Measurements from ENCODE around the gene LRRC26. TPM values are rescaled to one million over a fixed set of nuclear protein-coding genes. Genes with fewer than 3 reads are reported as not detected.
A peak's percentile ranks its signal among the peaks of the same experiment; 100 is the strongest.

Gene LRRC26
- total and polyA plus RNA-seq, 2 of the 13 experiments (the other 11 are each of a cell fraction or from before 2014, with no cell fraction given), result not detected

DNA sequence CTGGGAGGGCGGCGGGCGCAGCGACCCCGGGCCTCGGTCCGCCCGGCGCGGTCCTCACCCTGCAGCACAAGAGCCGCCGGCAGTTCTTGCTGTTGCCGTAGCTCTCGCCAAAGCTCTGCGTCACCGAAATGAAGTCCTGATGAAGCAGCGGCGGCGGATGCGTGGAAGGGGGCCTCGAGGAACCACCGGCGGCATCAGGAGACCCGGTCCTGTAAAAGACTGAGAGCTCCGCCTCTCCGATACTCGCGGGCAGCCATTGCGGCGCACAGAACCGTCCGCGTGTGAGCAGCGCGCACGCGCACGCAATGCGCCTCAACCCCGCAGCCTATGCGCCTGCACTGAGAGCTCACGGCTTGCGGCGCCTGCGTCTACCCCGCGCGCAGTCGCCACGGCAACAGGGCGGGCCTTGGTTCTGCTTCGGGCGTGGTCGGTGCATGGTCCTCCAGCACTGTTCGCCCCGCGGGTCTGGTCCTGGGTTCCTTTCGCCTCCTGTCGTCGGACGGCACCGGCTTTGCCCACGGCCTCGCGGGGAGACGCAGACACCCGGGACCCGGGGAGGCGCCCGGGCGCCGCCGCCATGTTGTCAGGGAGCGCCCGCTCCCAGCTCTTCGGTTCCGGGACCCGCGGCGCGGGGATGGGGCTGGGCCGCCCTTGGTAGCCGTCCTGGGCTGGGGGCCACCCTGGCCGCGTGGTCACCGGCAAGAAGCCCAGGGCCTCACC, 40.2 kb downstream of the LRRC26 start (continued):
- TF ChIP-seq ATF2 (CRISPR knock-in tag; IDR thresholded peaks at IDR 0.05), result no peak
- TF ChIP-seq ZNF282 (IDR thresholded peaks at IDR 0.05; ENCODE audit: partially characterized antibody), result no peak
- no peak for TF ChIP-seq FOXK2 (IDR thresholded peaks at IDR 0.05)
- TF ChIP-seq, protein P1, sequence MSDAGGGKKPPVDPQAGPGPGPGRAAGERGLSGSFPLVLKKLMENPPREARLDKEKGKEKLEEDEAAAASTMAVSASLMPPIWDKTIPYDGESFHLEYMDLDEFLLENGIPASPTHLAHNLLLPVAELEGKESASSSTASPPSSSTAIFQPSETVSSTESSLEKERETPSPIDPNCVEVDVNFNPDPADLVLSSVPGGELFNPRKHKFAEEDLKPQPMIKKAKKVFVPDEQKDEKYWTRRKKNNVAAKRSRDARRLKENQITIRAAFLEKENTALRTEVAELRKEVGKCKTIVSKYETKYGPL (CRISPR knock-in tag; IDR thresholded peaks at IDR 0.05), result no peak
- TF ChIP-seq CBFB (CRISPR knock-in tag; IDR thresholded peaks at IDR 0.05), result 0 out of 2 replicates have a peak, but pooled peaks have one; percentile 10
- TF ChIP-seq PHF21A (CRISPR knock-in tag; IDR thresholded peaks at IDR 0.05), result no peak
- no peak for TF ChIP-seq ATF1 (CRISPR knock-in tag; IDR thresholded peaks at IDR 0.05)
- TF ChIP-seq SNAPC2 (CRISPR knock-in tag; IDR thresholded peaks at IDR 0.05), result no peak
- TF ChIP-seq NFYB (CRISPR knock-in tag; IDR thresholded peaks at IDR 0.05), result peak; percentile 65
- TF ChIP-seq FOXP1 (IDR thresholded peaks at IDR 0.05), result no peak
- TF ChIP-seq FOXP1 (CRISPR knock-in tag; IDR thresholded peaks at IDR 0.05), result no peak
- no peak for TF ChIP-seq XBP1 (CRISPR knock-in tag; IDR thresholded peaks at IDR 0.05)
- no peak for TF ChIP-seq ZNF766 (CRISPR knock-in tag; IDR thresholded peaks at IDR 0.05; ENCODE audit: borderline replicate concordance)
- TF ChIP-seq ZNF33A (CRISPR knock-in tag; IDR thresholded peaks at IDR 0.05; ENCODE audit: borderline replicate concordance), result no peak
- TF ChIP-seq ZBTB8A (CRISPR knock-in tag; IDR thresholded peaks at IDR 0.05; ENCODE audit: borderline replicate concordance, low read depth), result no peak
- peak; percentile 50; the same call in 1 of the 2 replicates for TF ChIP-seq ERF (CRISPR knock-in tag; IDR thresholded peaks at IDR 0.05)
- no peak for TF ChIP-seq GZF1 (CRISPR knock-in tag; IDR thresholded peaks at IDR 0.05)
- no peak for TF ChIP-seq ATF4 (CRISPR knock-in tag; IDR thresholded peaks at IDR 0.05)
- no peak; the same call in 1 of the 2 replicates for TF ChIP-seq MEIS2 (CRISPR knock-in tag; IDR thresholded peaks at IDR 0.05)
- TF ChIP-seq SATB2 (CRISPR knock-in tag; IDR thresholded peaks at IDR 0.05), result no peak
- TF ChIP-seq MIER2 (CRISPR knock-in tag; IDR thresholded peaks at IDR 0.05), result peak; percentile 36; the same call in 1 of the 2 replicates
- TF ChIP-seq ZNF761 (CRISPR knock-in tag; conservative IDR thresholded peaks at IDR 0.05), result no peak; the same call in 1 of the 2 replicates
- TF ChIP-seq, protein P2, sequence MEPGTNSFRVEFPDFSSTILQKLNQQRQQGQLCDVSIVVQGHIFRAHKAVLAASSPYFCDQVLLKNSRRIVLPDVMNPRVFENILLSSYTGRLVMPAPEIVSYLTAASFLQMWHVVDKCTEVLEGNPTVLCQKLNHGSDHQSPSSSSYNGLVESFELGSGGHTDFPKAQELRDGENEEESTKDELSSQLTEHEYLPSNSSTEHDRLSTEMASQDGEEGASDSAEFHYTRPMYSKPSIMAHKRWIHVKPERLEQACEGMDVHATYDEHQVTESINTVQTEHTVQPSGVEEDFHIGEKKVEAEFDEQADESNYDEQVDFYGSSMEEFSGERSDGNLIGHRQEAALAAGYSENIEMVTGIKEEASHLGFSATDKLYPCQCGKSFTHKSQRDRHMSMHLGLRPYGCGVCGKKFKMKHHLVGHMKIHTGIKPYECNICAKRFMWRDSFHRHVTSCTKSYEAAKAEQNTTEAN (CRISPR knock-in tag; conservative IDR thresholded peaks at IDR 0.05), result peak; percentile 72; the same call in 1 of the 2 replicates
- no peak for TF ChIP-seq MBNL3 (CRISPR knock-in tag; conservative IDR thresholded peaks at IDR 0.05)
- TF ChIP-seq ZNF329 (CRISPR knock-in tag; IDR thresholded peaks at IDR 0.05; ENCODE audit: low read depth), result 0 out of 2 replicates have a peak, but pooled peaks have one; percentile 45
- TF ChIP-seq, protein P3, sequence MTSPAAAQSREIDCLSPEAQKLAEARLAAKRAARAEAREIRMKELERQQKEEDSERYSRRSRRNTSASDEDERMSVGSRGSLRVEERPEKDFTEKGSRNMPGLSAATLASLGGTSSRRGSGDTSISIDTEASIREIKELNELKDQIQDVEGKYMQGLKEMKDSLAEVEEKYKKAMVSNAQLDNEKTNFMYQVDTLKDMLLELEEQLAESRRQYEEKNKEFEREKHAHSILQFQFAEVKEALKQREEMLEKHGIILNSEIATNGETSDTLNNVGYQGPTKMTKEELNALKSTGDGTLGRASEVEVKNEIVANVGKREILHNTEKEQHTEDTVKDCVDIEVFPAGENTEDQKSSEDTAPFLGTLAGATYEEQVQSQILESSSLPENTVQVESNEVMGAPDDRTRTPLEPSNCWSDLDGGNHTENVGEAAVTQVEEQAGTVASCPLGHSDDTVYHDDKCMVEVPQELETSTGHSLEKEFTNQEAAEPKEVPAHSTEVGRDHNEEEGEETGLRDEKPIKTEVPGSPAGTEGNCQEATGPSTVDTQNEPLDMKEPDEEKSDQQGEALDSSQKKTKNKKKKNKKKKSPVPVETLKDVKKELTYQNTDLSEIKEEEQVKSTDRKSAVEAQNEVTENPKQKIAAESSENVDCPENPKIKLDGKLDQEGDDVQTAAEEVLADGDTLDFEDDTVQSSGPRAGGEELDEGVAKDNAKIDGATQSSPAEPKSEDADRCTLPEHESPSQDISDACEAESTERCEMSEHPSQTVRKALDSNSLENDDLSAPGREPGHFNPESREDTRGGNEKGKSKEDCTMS (CRISPR knock-in tag; conservative IDR thresholded peaks at IDR 0.05), result no peak

All from HepG2 (cell line).